NCI-H1694 treated with DMSO at 0.1 percent for 48 hours (cell line): ENCODE measurements around the gene MRPL46.

Experiments used
- DNase-seq: peaks from one replicate; lab custom pipeline; 2025; lab: John Stamatoyannopoulos, UW

Gene MRPL46

GRCh38 chr15:88467073-88467934 lies at the start of gene MRPL46, which contains the start of gene MRPS11:
TSS of gene MRPL46 (minus strand) at chr15:88467388. CDS start at chr15:88467377, 11 bp downstream.
TSS of gene MRPS11 (plus strand) at chr15:88467708. CDS start at chr15:88467718, 10 bp downstream.
- peak; percentile 87 for DNase-seq

- no peak for DNase-seq
Observed at GRCh38 chr15:88513195-88513594, 46.0 kb upstream of the MRPL46 start.

GRCh38 chr15:88512601-88513000 lies 45.4 kb upstream of the MRPL46 start:
- DNase-seq: no peak

- peak; percentile 66 for DNase-seq
Observed at GRCh38 chr15:88512078-88512477, 44.9 kb upstream of the MRPL46 start.

- no peak for DNase-seq
Observed at GRCh38 chr15:88511161-88511560, 44.0 kb upstream of the MRPL46 start.

GRCh38 chr15:88509964-88510363 lies 42.8 kb upstream of the MRPL46 start:
- no peak for DNase-seq

- no peak for DNase-seq
Observed at GRCh38 chr15:88509321-88509720, 42.1 kb upstream of the MRPL46 start.

- DNase-seq: no peak
Observed at GRCh38 chr15:88506628-88507027, 39.4 kb upstream of the MRPL46 start.

GRCh38 chr15:88505721-88506120 lies 38.5 kb upstream of the MRPL46 start:
- DNase-seq: no peak

GRCh38 chr15:88504445-88504844 lies 37.3 kb upstream of the MRPL46 start:
- no peak for DNase-seq

GRCh38 chr15:88498996-88499395 lies 31.8 kb upstream of the MRPL46 start:
- DNase-seq: no peak

- no peak for DNase-seq
Observed at GRCh38 chr15:88497109-88497765, 30.0 kb upstream of the MRPL46 start.

GRCh38 chr15:88493844-88494243 lies 26.7 kb upstream of the MRPL46 start:
- DNase-seq: no peak

- DNase-seq: no peak
Observed at GRCh38 chr15:88491158-88491557, 24.0 kb upstream of the MRPL46 start.

- no peak for DNase-seq
Observed at GRCh38 chr15:88490036-88490435, 22.8 kb upstream of the MRPL46 start.

- DNase-seq: no peak
Observed at GRCh38 chr15:88489321-88489720, 22.1 kb upstream of the MRPL46 start.

GRCh38 chr15:88487796-88488523 lies 20.8 kb upstream of the MRPL46 start:
- no peak for DNase-seq

- no peak for DNase-seq
Observed at GRCh38 chr15:88487178-88487795, 20.1 kb upstream of the MRPL46 start.

- no peak for DNase-seq
Observed at GRCh38 chr15:88484682-88485331, 17.6 kb upstream of the MRPL46 start.

GRCh38 chr15:88482263-88482662 lies 15.1 kb upstream of the MRPL46 start:
- DNase-seq: no peak

- DNase-seq: no peak
Observed at GRCh38 chr15:88480981-88481380, 13.8 kb upstream of the MRPL46 start.

GRCh38 chr15:88479169-88479568 lies 12.0 kb upstream of the MRPL46 start:
- DNase-seq: no peak
